Measurements from ENCODE around the gene SCGB1A1.

Gene SCGB1A1

GRCh38 chr11:62452261-62452660 lies 33.4 kb downstream of the SCGB1A1 start:
- H3K4me1 ChIP-seq (ENCODE audit: control extremely low read depth in 1 of 4, control insufficient read depth in 4 of 4, insufficient read depth in 4 of 4, low read length in 3 of 4) = no peaks in the 10 kb centered on the region
- POLR2A ChIA-PET = no interaction called here
- H3K36me3 ChIP-seq (ENCODE audit: control insufficient read depth in 4 of 4, insufficient read depth in 4 of 4, low read length in 3 of 4) = no peaks in the 10 kb centered on the region
- 98% methylated on average over 6 of the region's 6 CpGs for WGBS (ENCODE audit: insufficient coverage)
- no peak for DNase-seq
- H3K27ac ChIP-seq (ENCODE audit: insufficient read depth in 1 of 2, low read depth in 1 of 2, low read length in 2 of 2, poor library complexity in 1 of 2, severe bottlenecking in 2 of 2) = no peak overlapping the region
- no peaks in the 10 kb centered on the region for H3K9me3 ChIP-seq (ENCODE audit: control extremely low read depth in 1 of 5, control insufficient read depth in 4 of 5, insufficient read depth in 2 of 5, low read depth in 1 of 5, low read length in 4 of 5)
- peaks cover 0 to 2% (median 0%) of the 10 kb centered on the region in 5 experiments for H3K27me3 ChIP-seq (replicated peaks in 2 of 5; ENCODE audit: control insufficient read depth in 4 of 5, insufficient read depth in 5 of 5, low read length in 4 of 5)
- CTCF ChIA-PET = no interaction called here
- H3K4me3 ChIP-seq (ENCODE audit: control insufficient read depth in 1 of 7, extremely low read depth in 1 of 7, insufficient read depth in 4 of 7, low read depth in 2 of 7, low read length in 6 of 7) = no peak overlapping the region

GRCh38 chr11:62452839-62453468 lies 34.1 kb downstream of the SCGB1A1 start:
- CTCF ChIA-PET = interaction anchor here (0.9 to 1.1 kb wide), 2 partner anchors 8 to 28 kb away, joined by 3 to 5 read pairs; no protein-coding TSS in a partner anchor

GRCh38 chr11:62456630-62457029 lies 37.8 kb downstream of the SCGB1A1 start:
- Histone ChIP-seq H3K27ac (ENCODE audit: insufficient read depth in 1 of 2, low read depth in 1 of 2, low read length in 2 of 2, poor library complexity in 1 of 2, severe bottlenecking in 2 of 2) (no peak overlapping the region), H3K4me3 (ENCODE audit: control insufficient read depth in 1 of 7, extremely low read depth in 1 of 7, insufficient read depth in 4 of 7, low read depth in 2 of 7, low read length in 6 of 7) (no peak overlapping the region), H3K9me3 (ENCODE audit: control extremely low read depth in 1 of 5, control insufficient read depth in 4 of 5, insufficient read depth in 2 of 5, low read depth in 1 of 5, low read length in 4 of 5) (no peaks in the 10 kb centered on the region), H3K36me3 (ENCODE audit: control insufficient read depth in 4 of 4, insufficient read depth in 4 of 4, low read length in 3 of 4) (no peaks in the 10 kb centered on the region), H3K27me3 (replicated peaks in 2 of 5; ENCODE audit: control insufficient read depth in 4 of 5, insufficient read depth in 5 of 5, low read length in 4 of 5) (no peaks in the 10 kb centered on the region), H3K4me1 (ENCODE audit: control extremely low read depth in 1 of 4, control insufficient read depth in 4 of 4, insufficient read depth in 4 of 4, low read length in 3 of 4) (peaks cover 0 to 6% (median 4%) of the 10 kb centered on the region in 4 experiments)
- WGBS (ENCODE audit: insufficient coverage) = 98% methylated on average over 4 of the region's 4 CpGs
- CTCF ChIA-PET = interaction anchor here (1.2 to 1.7 kb wide), 2 partner anchors 11 to 12 kb away, joined by 3 to 5 read pairs; no protein-coding TSS in a partner anchor
- DNase-seq = no peak
- POLR2A ChIA-PET = no interaction called here

More at GRCh38 chr11:62452839-62453468, 34.1 kb downstream of the SCGB1A1 start:
- 97% methylated on average over 7 of the region's 11 CpGs for WGBS (ENCODE audit: insufficient coverage)
- no peak overlapping the region for H3K27ac ChIP-seq (ENCODE audit: insufficient read depth in 1 of 2, low read depth in 1 of 2, low read length in 2 of 2, poor library complexity in 1 of 2, severe bottlenecking in 2 of 2)
- H3K27me3 ChIP-seq (replicated peaks in 2 of 5; ENCODE audit: control insufficient read depth in 4 of 5, insufficient read depth in 5 of 5, low read length in 4 of 5) = no peaks in the 10 kb centered on the region
- no peaks in the 10 kb centered on the region for H3K9me3 ChIP-seq (ENCODE audit: control extremely low read depth in 1 of 5, control insufficient read depth in 4 of 5, insufficient read depth in 2 of 5, low read depth in 1 of 5, low read length in 4 of 5)
- POLR2A ChIA-PET = interaction anchor here (0.6 kb wide), 1 partner anchor 26 kb away, joined by 3 read pairs; no protein-coding TSS in a partner anchor
- no peak for DNase-seq
- H3K4me3 ChIP-seq (ENCODE audit: control insufficient read depth in 1 of 7, extremely low read depth in 1 of 7, insufficient read depth in 4 of 7, low read depth in 2 of 7, low read length in 6 of 7) = no peak overlapping the region
- no peaks in the 10 kb centered on the region for H3K36me3 ChIP-seq (ENCODE audit: control insufficient read depth in 4 of 4, insufficient read depth in 4 of 4, low read length in 3 of 4)
- peaks cover 0 to under 1% (median 0%) of the 10 kb centered on the region in 4 experiments for H3K4me1 ChIP-seq (ENCODE audit: control extremely low read depth in 1 of 4, control insufficient read depth in 4 of 4, insufficient read depth in 4 of 4, low read length in 3 of 4)

GRCh38 chr11:62457478-62457877 lies 38.6 kb downstream of the SCGB1A1 start:
- H3K4me3 ChIP-seq (ENCODE audit: control insufficient read depth in 1 of 7, extremely low read depth in 1 of 7, insufficient read depth in 4 of 7, low read depth in 2 of 7, low read length in 6 of 7) = no peak overlapping the region
- H3K27me3 ChIP-seq (replicated peaks in 2 of 5; ENCODE audit: control insufficient read depth in 4 of 5, insufficient read depth in 5 of 5, low read length in 4 of 5) = no peaks in the 10 kb centered on the region
- ChIA-PET CTCF (interaction anchor here (0.6 to 2.3 kb wide), 8 partner anchors 11 to 33 kb away, joined by 3 to 10 read pairs (median 4); no protein-coding TSS in a partner anchor), POLR2A (interaction anchor here (0.8 kb wide), 1 partner anchor 210 kb away, joined by 3 read pairs; no protein-coding TSS in a partner anchor)
- WGBS (ENCODE audit: insufficient coverage) = 94% methylated on average over 2 of the region's 4 CpGs
- no peak overlapping the region for H3K27ac ChIP-seq (ENCODE audit: insufficient read depth in 1 of 2, low read depth in 1 of 2, low read length in 2 of 2, poor library complexity in 1 of 2, severe bottlenecking in 2 of 2)
- H3K9me3 ChIP-seq (ENCODE audit: control extremely low read depth in 1 of 5, control insufficient read depth in 4 of 5, insufficient read depth in 2 of 5, low read depth in 1 of 5, low read length in 4 of 5) = no peaks in the 10 kb centered on the region
- peaks cover 0 to 6% (median 4%) of the 10 kb centered on the region in 4 experiments for H3K4me1 ChIP-seq (ENCODE audit: control extremely low read depth in 1 of 4, control insufficient read depth in 4 of 4, insufficient read depth in 4 of 4, low read length in 3 of 4)
- H3K36me3 ChIP-seq (ENCODE audit: control insufficient read depth in 4 of 4, insufficient read depth in 4 of 4, low read length in 3 of 4) = no peaks in the 10 kb centered on the region
- DNase-seq = no peak

GRCh38 chr11:62458212-62459002 lies 39.6 kb downstream of the SCGB1A1 start:
- peaks cover 0 to 6% (median 4%) of the 10 kb centered on the region in 4 experiments for H3K4me1 ChIP-seq (ENCODE audit: control extremely low read depth in 1 of 4, control insufficient read depth in 4 of 4, insufficient read depth in 4 of 4, low read length in 3 of 4)
- H3K4me3 ChIP-seq (ENCODE audit: control insufficient read depth in 1 of 7, extremely low read depth in 1 of 7, insufficient read depth in 4 of 7, low read depth in 2 of 7, low read length in 6 of 7) = no peak overlapping the region
- 20% methylated on average over 1 of the region's 4 CpGs for WGBS (ENCODE audit: insufficient coverage)
- CTCF ChIA-PET = interaction anchor here (0.6 to 2.3 kb wide), 8 partner anchors 10 to 84 kb away, joined by 3 to 10 read pairs (median 4); no protein-coding TSS in a partner anchor
- H3K27me3 ChIP-seq (replicated peaks in 2 of 5; ENCODE audit: control insufficient read depth in 4 of 5, insufficient read depth in 5 of 5, low read length in 4 of 5) = no peaks in the 10 kb centered on the region
- H3K27ac ChIP-seq (ENCODE audit: insufficient read depth in 1 of 2, low read depth in 1 of 2, low read length in 2 of 2, poor library complexity in 1 of 2, severe bottlenecking in 2 of 2) = peak overlapping the region in 1 of 2 experiments; percentile 21
- no peaks in the 10 kb centered on the region for H3K9me3 ChIP-seq (ENCODE audit: control extremely low read depth in 1 of 5, control insufficient read depth in 4 of 5, insufficient read depth in 2 of 5, low read depth in 1 of 5, low read length in 4 of 5)
- DNase-seq = peak in 2 of 3 donors; percentile 51 to 68
- H3K36me3 ChIP-seq (ENCODE audit: control insufficient read depth in 4 of 4, insufficient read depth in 4 of 4, low read length in 3 of 4) = no peaks in the 10 kb centered on the region
- POLR2A ChIA-PET = interaction anchor here (0.8 kb wide), 1 partner anchor 211 kb away, joined by 3 read pairs; no protein-coding TSS in a partner anchor

GRCh38 chr11:62459080-62459479 lies 40.2 kb downstream of the SCGB1A1 start:
- CTCF ChIA-PET = interaction anchor here (1.6 to 2.3 kb wide), 2 partner anchors 28 to 83 kb away, joined by 3 to 10 read pairs; no protein-coding TSS in a partner anchor
- POLR2A ChIA-PET = no interaction called here

More at GRCh38 chr11:62459080-62459479, 40.2 kb downstream of the SCGB1A1 start:
- Histone ChIP-seq H3K27ac (ENCODE audit: insufficient read depth in 1 of 2, low read depth in 1 of 2, low read length in 2 of 2, poor library complexity in 1 of 2, severe bottlenecking in 2 of 2) (peak overlapping the region in 1 of 2 experiments; percentile 21), H3K9me3 (ENCODE audit: control extremely low read depth in 1 of 5, control insufficient read depth in 4 of 5, insufficient read depth in 2 of 5, low read depth in 1 of 5, low read length in 4 of 5) (no peaks in the 10 kb centered on the region), H3K36me3 (ENCODE audit: control insufficient read depth in 4 of 4, insufficient read depth in 4 of 4, low read length in 3 of 4) (no peaks in the 10 kb centered on the region), H3K27me3 (replicated peaks in 2 of 5; ENCODE audit: control insufficient read depth in 4 of 5, insufficient read depth in 5 of 5, low read length in 4 of 5) (no peaks in the 10 kb centered on the region), H3K4me3 (ENCODE audit: control insufficient read depth in 1 of 7, extremely low read depth in 1 of 7, insufficient read depth in 4 of 7, low read depth in 2 of 7, low read length in 6 of 7) (no peak overlapping the region), H3K4me1 (ENCODE audit: control extremely low read depth in 1 of 4, control insufficient read depth in 4 of 4, insufficient read depth in 4 of 4, low read length in 3 of 4) (peaks cover 0 to 6% (median 4%) of the 10 kb centered on the region in 4 experiments)
- DNase-seq = no peak
- WGBS (ENCODE audit: insufficient coverage) = 100% methylated on average over 1 of the region's 1 CpG

All from common myeloid progenitor, CD34-positive (primary cell).